Measurements from ENCODE around the gene VPS37C. TPM values are rescaled to one million over a fixed set of nuclear protein-coding genes. Genes with fewer than 3 reads are reported as not detected.

VPS37C gene
- total RNA-seq, 6 donors from 2014 or later, result 14.7 to 42.0 (median 24.3) TPM

GRCh38 chr11:61150706-61151544 is 10.3 kb downstream of the VPS37C start:
- ATAC-seq (ENCODE audit: low FRiP score in 2 of 2) (no peak), DNase-seq (no peak)
- Histone ChIP-seq H3K27me3 (no peaks in the 10 kb centered on the region), H3K27ac (peak overlapping the region in 1 of 4 donors; percentile 27), H3K36me3 (no peaks in the 10 kb centered on the region), H3K4me1 (peaks cover 44 to 62% (median 58%) of the 10 kb centered on the region in 4 donors), H3K4me3 (no peak overlapping the region), H3K9me3 (no peaks in the 10 kb centered on the region)
- TF ChIP-seq EP300 (IDR thresholded peaks at IDR 0.05), result no peak
- TF ChIP-seq CTCF (IDR thresholded peaks at IDR 0.05), result no peak
- no peak for TF ChIP-seq POLR2A (IDR thresholded peaks at IDR 0.05)
- TF ChIP-seq POLR2AphosphoS5 (IDR thresholded peaks at IDR 0.05), result no peak
- 87 to 88% methylated on average over 15 to 19 of the region's 19 CpGs for WGBS, 2 donors

- Histone ChIP-seq H3K4me3 (no peak overlapping the region), H3K9me3 (no peaks in the 10 kb centered on the region), H3K27me3 (no peaks in the 10 kb centered on the region), H3K36me3 (no peaks in the 10 kb centered on the region), H3K27ac (peak overlapping the region in 3 of 4 donors; percentile 18 to 65 (median 53)), H3K4me1 (peaks cover 44 to 67% (median 57%) of the 10 kb centered on the region in 4 donors)
- ATAC-seq (ENCODE audit: low FRiP score in 2 of 2) (peak; percentile 18 to 68), DNase-seq (peak in 1 of 2 donors; percentile 40)
- WGBS, 2 donors, result 27 to 41% methylated on average over 9 to 13 of the region's 13 CpGs
- TF ChIP-seq POLR2AphosphoS5 (IDR thresholded peaks at IDR 0.05), result no peak
- TF ChIP-seq CTCF (IDR thresholded peaks at IDR 0.05), result no peak
- TF ChIP-seq EP300 (IDR thresholded peaks at IDR 0.05), result no peak
- no peak for TF ChIP-seq POLR2A (IDR thresholded peaks at IDR 0.05)
Observed at GRCh38 chr11:61149624-61150615, 11.3 kb downstream of the VPS37C start.

- no peak for DNase-seq
- no peak for ATAC-seq (ENCODE audit: low FRiP score in 2 of 2)
- no peak overlapping the region for H3K27ac ChIP-seq
- no peak overlapping the region for H3K4me3 ChIP-seq
- TF ChIP-seq EP300 (IDR thresholded peaks at IDR 0.05) (no peak), POLR2AphosphoS5 (IDR thresholded peaks at IDR 0.05) (no peak), CTCF (IDR thresholded peaks at IDR 0.05) (no peak), POLR2A (IDR thresholded peaks at IDR 0.05) (no peak)
- H3K9me3 ChIP-seq, result no peaks in the 10 kb centered on the region
- H3K36me3 ChIP-seq, result no peaks in the 10 kb centered on the region
- no peaks in the 10 kb centered on the region for H3K27me3 ChIP-seq
- 76 to 78% methylated on average over 11 of the region's 11 CpGs for WGBS, 2 donors
- peaks cover 36 to 61% (median 51%) of the 10 kb centered on the region in 4 donors for H3K4me1 ChIP-seq
Observed at GRCh38 chr11:61147791-61148620, 13.2 kb downstream of the VPS37C start.

- DNase-seq (no peak), ATAC-seq (ENCODE audit: low FRiP score in 2 of 2) (no peak)
- no peaks in the 10 kb centered on the region for H3K36me3 ChIP-seq
- no peak overlapping the region for H3K27ac ChIP-seq
- 63 to 74% methylated on average over 10 of the region's 10 CpGs for WGBS, 2 donors
- no peaks in the 10 kb centered on the region for H3K27me3 ChIP-seq
- H3K4me3 ChIP-seq, result no peak overlapping the region
- H3K9me3 ChIP-seq, result no peaks in the 10 kb centered on the region
- TF ChIP-seq EP300 (IDR thresholded peaks at IDR 0.05) (no peak), CTCF (IDR thresholded peaks at IDR 0.05) (no peak), POLR2A (IDR thresholded peaks at IDR 0.05) (no peak), POLR2AphosphoS5 (IDR thresholded peaks at IDR 0.05) (no peak)
- peaks cover 29 to 54% (median 44%) of the 10 kb centered on the region in 4 donors for H3K4me1 ChIP-seq
Observed at GRCh38 chr11:61147271-61147670, 14.0 kb downstream of the VPS37C start.

All from upper lobe of left lung (tissue), 6 donors.